ENCODE measurements around the gene OR2L3.
"Not testable (repeated sequence)": the region's sequence is repeated elsewhere in the genome, so short reads cannot be mapped to it uniquely, and the experiment has no call there.

Gene OR2L3

GRCh38 chr1:248046536-248046935 is at the start of gene OR2L3:
Gene OR2L3 (plus strand): TSS chr1:248046836. CDS start chr1:248060682, 13,846 bp downstream.
- DNase-seq: no peak

GRCh38 chr1:247998811-247999210 is 47.8 kb upstream of the OR2L3 start:
- no peak for DNase-seq

- no peak for DNase-seq
Observed at GRCh38 chr1:248000169-248000568, 46.5 kb upstream of the OR2L3 start.

- DNase-seq: no peak
Observed at GRCh38 chr1:248007778-248008177, 38.9 kb upstream of the OR2L3 start.

GRCh38 chr1:248009681-248010080 is 37.0 kb upstream of the OR2L3 start:
- no peak for DNase-seq

GRCh38 chr1:248013229-248013710 is 33.4 kb upstream of the OR2L3 start, which contains the start of gene OR2L5:
Gene OR2L5 (plus strand): TSS chr1:248013660. CDS start chr1:248021948, 8,288 bp downstream.
- DNase-seq: no peak

- DNase-seq: no peak
Observed at GRCh38 chr1:248015803-248016202, 30.8 kb upstream of the OR2L3 start.

- no peak for DNase-seq
Observed at GRCh38 chr1:248029770-248030169, 16.9 kb upstream of the OR2L3 start, which contains the start of gene OR2L2. Gene OR2L2 (plus strand): TSS chr1:248030070. CDS start chr1:248038268, 8,198 bp downstream.

GRCh38 chr1:248045209-248045608 is 1.4 kb upstream of the OR2L3 start:
- no peak for DNase-seq

GRCh38 chr1:248047008-248047407 is 372 bp downstream of the OR2L3 start:
- DNase-seq: no peak

GRCh38 chr1:248054671-248055070 is 8.0 kb downstream of the OR2L3 start:
- no peak for DNase-seq

- DNase-seq: no peak
Observed at GRCh38 chr1:248055261-248055660, 8.6 kb downstream of the OR2L3 start.

GRCh38 chr1:248065071-248065470 is 18.4 kb downstream of the OR2L3 start:
- DNase-seq: no peak

- no peak for DNase-seq
Observed at GRCh38 chr1:248065604-248066003, 19.0 kb downstream of the OR2L3 start.

GRCh38 chr1:248083864-248084263 is 37.2 kb downstream of the OR2L3 start:
- not testable (repeated sequence) for DNase-seq

GRCh38 chr1:248094884-248095283 is 48.2 kb downstream of the OR2L3 start, which contains the start of gene OR2L13:
Gene OR2L13 (plus strand): TSS chr1:248095184. CDS start chr1:248099376, 4,192 bp downstream.
- DNase-seq: no peak

- DNase-seq: no peak
Observed at GRCh38 chr1:248098529-248098928, 51.9 kb downstream of the OR2L3 start.

GRCh38 chr1:248102847-248103246 is 56.2 kb downstream of the OR2L3 start:
- DNase-seq: no peak

- DNase-seq: no peak
Observed at GRCh38 chr1:248111157-248111556, 64.5 kb downstream of the OR2L3 start.

Measured in nucleus accumbens (tissue), 56 donors.